K562 (cell line): ENCODE data around the gene SACM1L.

Source experiments
- CREB1 ChIP-seq, 2 experiments: sonication (generic) in 1 of 2; formaldehyde crosslinking in 1 of 2; IDR thresholded peaks; 2 replicates each; pipeline versions ENCODE4 v1.6.1 to v1.8.0; 2012 to 2022; ENCODE audit warnings: inconsistent platforms in 1 of 2, mild to moderate bottlenecking in 1 of 2, missing genetic modification reagents in 1 of 2, moderate library complexity in 1 of 2
- CTCF ChIP-seq, 3 experiments: IDR thresholded peaks in 2 of 3; conservative IDR thresholded peaks in 1 of 3; 2 replicates each; pipeline ENCODE4 v1.5.1; 2011 to 2012; ENCODE audit warnings: low read length in 3 of 3, mild to moderate bottlenecking in 3 of 3, control low read depth in 2 of 3, improper control_type of control experiment in 1 of 3, inconsistent platforms in 1 of 3, low read depth in 1 of 3, mixed read lengths in 1 of 3, moderate library complexity in 1 of 3; ENCODE audit not compliant: insufficient read depth in 2 of 3
- EZH2 ChIP-seq: IDR thresholded peaks from 2 replicates; pipeline ENCODE4 v1.6.1; 2012; ENCODE audit warnings: low read depth, mild to moderate bottlenecking, inconsistent platforms, low read length, borderline replicate concordance
- FOXM1 ChIP-seq, 2 experiments: fragments of 450-650 bp in 1 of 2; sonication (generic) in 1 of 2; formaldehyde crosslinking in 1 of 2; IDR thresholded peaks; 2 replicates each; pipeline versions ENCODE4 v1.6.1 to v1.9.0; 2017 to 2022; ENCODE audit warnings: low read depth in 2 of 2, mild to moderate bottlenecking in 2 of 2, missing genetic modification reagents in 1 of 2, moderate library complexity in 1 of 2
- HDAC6 ChIP-seq: IDR thresholded peaks from 2 replicates; pipeline ENCODE4 v1.6.1; 2012; ENCODE audit warnings: low read depth, mild to moderate bottlenecking, control low read depth, inconsistent platforms, low read length, moderate library complexity
- KLF10 ChIP-seq: fragments of 250-450 bp; sonication (Bioruptor Pico); IDR thresholded peaks from 2 replicates; pipeline ENCODE4 v1.6.1; 2021; ENCODE audit warnings: matching md5 sums
- POLR2A ChIP-seq: fragments of 450-650 bp; conservative IDR thresholded peaks from 2 replicates; pipeline ENCODE4 v1.6.1; 2016
- SMC3 ChIP-seq: conservative IDR thresholded peaks from 2 replicates; pipeline ENCODE4 v1.6.1; 2011; ENCODE audit warnings: low read depth, low read length, improper control_type of control experiment; ENCODE audit not compliant: insufficient read depth
- ZBTB49 ChIP-seq: sonication (generic); formaldehyde crosslinking; IDR thresholded peaks from 2 replicates; pipeline ENCODE4 v1.8.0; 2022; ENCODE audit warnings: missing genetic modification reagents, mild to moderate bottlenecking, borderline replicate concordance
- ZBTB7A ChIP-seq: IDR thresholded peaks from 2 replicates; pipeline ENCODE4 v1.6.1; 2011; ENCODE audit warnings: low read depth, mild to moderate bottlenecking, low read length, moderate library complexity, borderline replicate concordance; ENCODE audit not compliant: control insufficient read depth
- ZSCAN29 ChIP-seq: fragments of 450-650 bp; IDR thresholded peaks from 2 replicates; pipeline ENCODE4 v1.6.1; 2017
- TF ChIP-seq, protein P1 (sequence below): fragments of 450-650 bp; formaldehyde crosslinking; IDR thresholded peaks from 2 replicates; pipeline ENCODE4 v1.4.0; 2022; ENCODE audit warnings: mild to moderate bottlenecking, moderate library complexity
- TF ChIP-seq, protein P2 (sequence below), 2 experiments: IDR thresholded peaks in 1 of 2; conservative IDR thresholded peaks in 1 of 2; 2 replicates each; pipeline ENCODE4 v1.6.1; 2016; ENCODE audit warnings: low read depth in 2 of 2, mild to moderate bottlenecking in 1 of 2, missing compliant biosample characterization in 1 of 2, missing genetic modification characterization in 1 of 2, moderate library complexity in 1 of 2

GRCh38 chr3:45682311-45682710 is 6.9 kb upstream of the SACM1L start:
- TF ChIP-seq ZBTB49 (CRISPR knock-in tag) (no peak), ZBTB7A (no peak), POLR2A (no peak), CREB1 (IDR thresholded peaks at IDR 0.05) (no peak), CREB1 (CRISPR knock-in tag; IDR thresholded peaks at IDR 0.05) (no peak), ZSCAN29 (no peak), CTCF (IDR thresholded peaks at IDR 0.05 in 2 of 3, conservative IDR thresholded peaks at IDR 0.05 in 1 of 3; ENCODE audit: insufficient read depth in 2 of 3, low read depth in 1 of 3, low read length in 3 of 3) (no peak), KLF10 (CRISPR knock-in tag) (no peak), EZH2 (no peak), SMC3 (no peak), FOXM1 (IDR thresholded peaks at IDR 0.05; ENCODE audit: low read depth) (no peak), FOXM1 (CRISPR knock-in tag; IDR thresholded peaks at IDR 0.05; ENCODE audit: low read depth) (no peak), HDAC6 (no peak)
- TF ChIP-seq, protein P1, sequence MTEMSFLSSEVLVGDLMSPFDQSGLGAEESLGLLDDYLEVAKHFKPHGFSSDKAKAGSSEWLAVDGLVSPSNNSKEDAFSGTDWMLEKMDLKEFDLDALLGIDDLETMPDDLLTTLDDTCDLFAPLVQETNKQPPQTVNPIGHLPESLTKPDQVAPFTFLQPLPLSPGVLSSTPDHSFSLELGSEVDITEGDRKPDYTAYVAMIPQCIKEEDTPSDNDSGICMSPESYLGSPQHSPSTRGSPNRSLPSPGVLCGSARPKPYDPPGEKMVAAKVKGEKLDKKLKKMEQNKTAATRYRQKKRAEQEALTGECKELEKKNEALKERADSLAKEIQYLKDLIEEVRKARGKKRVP (CRISPR knock-in tag) = no peak
- TF ChIP-seq, protein P2, sequence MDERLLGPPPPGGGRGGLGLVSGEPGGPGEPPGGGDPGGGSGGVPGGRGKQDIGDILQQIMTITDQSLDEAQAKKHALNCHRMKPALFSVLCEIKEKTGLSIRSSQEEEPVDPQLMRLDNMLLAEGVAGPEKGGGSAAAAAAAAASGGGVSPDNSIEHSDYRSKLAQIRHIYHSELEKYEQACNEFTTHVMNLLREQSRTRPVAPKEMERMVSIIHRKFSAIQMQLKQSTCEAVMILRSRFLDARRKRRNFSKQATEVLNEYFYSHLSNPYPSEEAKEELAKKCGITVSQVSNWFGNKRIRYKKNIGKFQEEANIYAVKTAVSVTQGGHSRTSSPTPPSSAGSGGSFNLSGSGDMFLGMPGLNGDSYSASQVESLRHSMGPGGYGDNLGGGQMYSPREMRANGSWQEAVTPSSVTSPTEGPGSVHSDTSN (CRISPR knock-in tag; IDR thresholded peaks at IDR 0.05; ENCODE audit: low read depth) = no peak
- TF ChIP-seq, protein P2 (tag; conservative IDR thresholded peaks at IDR 0.05; ENCODE audit: low read depth) = no peak
